NCI-H2081 treated with DMSO at 0.1 percent for 48 hours (cell line): Measurements from ENCODE around the gene PARVB.
"Not testable (repeated sequence)": the region's sequence is repeated elsewhere in the genome, so short reads cannot be mapped to it uniquely, and the experiment has no call there.

Source experiments
- DNase-seq: peaks from one replicate; lab custom pipeline; 2025; lab: John Stamatoyannopoulos, UW

Gene PARVB

DNA sequence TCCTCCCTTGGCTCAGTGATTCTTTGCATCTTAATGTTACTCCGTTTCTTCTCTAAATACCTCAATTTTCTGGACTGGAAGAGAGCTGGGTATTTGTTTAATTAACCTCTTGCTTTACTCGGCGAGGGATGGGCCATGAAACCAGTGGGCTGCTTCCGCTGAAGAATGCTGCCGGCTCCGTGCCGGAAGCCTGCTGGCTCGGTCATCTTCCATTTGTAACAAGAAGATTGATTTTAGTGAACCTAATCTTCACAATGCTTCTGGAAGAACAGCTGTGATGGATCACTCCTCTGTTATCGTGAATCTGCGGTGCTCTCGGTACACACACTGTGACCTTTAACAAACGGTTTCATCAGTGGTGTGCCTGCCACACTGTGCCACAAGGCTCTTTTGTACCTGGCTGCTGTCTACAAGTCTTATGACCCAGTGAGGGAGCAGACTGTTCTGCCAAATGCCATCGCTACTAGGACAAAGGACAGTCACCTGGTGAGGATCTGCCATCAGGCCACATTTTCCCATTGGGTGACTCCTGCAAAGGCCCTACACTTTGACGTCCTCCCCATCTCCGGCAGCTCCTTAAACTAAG lies 25.3 kb upstream of the PARVB start:
- no peak for DNase-seq

DNA sequence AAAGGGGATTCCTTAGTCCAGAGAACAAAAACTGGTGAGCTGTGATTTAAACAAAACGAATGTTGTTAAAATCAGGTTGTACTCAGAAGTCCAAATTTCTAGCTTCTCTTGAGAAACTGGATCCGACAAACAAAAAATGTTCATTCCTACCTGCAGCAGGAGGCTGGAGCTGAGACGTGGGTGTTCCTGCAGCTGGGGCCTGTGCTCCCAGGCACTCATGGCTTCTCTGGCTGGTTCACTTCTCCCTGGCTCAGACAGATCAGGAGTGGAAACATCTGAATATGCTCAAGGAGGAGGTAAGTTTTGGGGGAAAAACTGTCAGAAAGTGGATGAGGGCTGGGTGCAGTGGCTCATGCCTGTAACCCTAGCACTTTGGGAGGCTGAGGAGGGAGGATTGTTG lies 24.7 kb upstream of the PARVB start:
- DNase-seq, result no peak

DNA sequence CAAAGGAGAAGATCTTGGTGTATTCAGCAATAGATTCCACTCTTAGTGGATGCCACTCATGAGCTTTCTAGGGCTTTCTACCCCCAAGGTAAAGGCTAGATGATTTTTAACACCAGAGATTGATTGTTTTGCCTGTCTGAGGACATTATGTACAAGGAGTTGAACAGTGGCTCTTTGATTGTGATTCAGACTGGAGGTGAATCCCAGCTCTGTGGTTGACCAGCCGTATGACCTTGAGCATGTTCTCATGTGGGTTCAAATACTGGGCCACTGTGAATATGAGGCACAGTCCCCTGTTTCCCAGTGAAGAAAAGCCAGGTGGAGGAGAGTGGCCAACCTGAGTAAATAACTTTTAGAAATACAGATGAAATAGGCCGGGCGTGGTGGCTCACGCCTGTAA lies 24.0 kb upstream of the PARVB start:
- no peak for DNase-seq

DNA sequence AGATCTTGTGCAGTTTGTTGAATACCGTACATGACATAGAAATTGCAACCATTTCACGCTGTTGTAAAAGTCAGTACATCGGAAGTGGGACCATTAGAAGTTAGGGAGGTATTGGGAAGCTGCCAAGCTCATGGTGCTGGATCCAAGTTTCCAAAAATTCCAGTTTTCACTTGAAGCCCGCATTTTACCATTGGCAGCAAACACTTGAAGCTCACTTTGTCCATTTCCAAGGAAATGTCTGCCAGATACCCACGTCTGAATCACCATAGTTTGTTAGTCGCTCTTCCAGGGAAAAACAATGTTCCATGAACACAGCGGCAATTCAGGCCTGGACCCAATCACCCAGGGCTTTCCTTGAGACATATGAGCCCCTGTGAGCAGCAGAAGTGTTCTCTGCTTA lies 22.6 kb upstream of the PARVB start:
- DNase-seq, result no peak

DNA sequence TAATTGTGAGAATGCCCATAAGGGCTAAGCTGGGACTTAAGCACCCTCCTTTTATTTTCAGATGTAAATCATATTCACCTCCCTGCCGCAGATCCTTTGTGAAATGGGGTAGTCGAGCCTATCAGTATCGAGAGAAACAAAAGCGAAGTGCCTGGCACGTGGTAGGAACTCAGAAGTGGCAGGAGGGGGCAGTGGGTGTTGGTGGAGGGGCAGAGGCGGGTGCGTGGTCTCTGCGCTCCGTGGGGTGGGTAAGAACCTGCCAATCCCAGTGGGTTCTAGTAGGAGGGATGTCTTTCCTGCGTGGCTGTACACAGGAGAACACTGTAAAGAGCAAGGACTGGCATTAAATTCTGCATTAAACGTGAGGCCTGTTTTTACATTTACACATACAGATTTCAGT lies 21.8 kb upstream of the PARVB start:
- DNase-seq, result no peak

DNA sequence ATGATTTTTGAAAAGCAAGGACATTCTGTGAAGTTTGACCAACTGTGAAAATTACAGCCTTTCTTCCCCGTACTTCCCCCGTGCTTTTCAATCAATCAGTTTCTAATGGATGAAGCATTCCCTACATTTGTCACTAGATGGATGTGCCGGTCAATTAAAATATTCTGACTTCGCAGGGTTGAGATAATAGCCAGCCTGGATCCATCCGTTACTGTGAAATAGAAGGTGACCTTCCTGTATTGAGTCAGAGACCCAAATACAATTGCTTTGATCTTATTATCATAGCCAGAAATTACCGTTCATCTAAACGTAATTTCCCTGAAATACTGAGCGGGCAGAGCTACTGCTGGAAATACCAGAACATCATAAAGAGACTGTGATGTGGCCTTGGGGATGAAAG lies 21.1 kb upstream of the PARVB start:
- DNase-seq, result no peak

DNA sequence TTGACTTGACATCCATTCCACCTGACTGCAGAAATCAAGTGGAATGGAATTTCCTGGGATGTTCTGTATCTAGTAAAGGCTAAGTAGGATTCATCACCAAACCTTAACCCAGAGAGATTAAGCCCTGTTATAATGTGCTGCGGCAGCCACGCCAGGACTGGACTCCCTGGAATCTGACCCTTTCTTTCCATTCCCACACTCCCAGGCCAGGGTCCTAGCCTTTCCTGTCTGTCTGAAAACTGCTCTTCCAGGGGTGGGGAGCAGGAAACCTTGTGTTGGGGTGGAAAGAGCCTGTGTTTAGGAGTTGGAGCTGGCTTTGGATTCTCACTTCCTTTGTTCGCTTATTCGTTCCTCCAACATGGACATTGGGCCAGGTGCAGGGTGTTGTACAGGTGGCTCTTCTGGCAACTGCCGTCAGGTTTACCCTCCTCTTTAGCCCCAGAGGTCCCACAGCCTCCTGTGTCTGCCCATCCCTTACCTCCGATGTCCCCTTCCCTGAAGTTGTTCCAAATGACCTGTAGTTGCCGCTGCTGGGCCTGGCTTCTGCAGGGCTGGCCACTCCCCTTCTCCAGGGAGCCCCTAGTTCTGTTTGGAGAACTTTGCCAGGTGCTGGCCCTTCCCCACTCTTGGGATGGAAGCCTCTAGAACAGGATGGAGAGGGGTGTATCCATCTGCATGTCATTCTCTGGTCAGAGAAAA lies 20.5 kb upstream of the PARVB start:
- DNase-seq, result no peak

DNA sequence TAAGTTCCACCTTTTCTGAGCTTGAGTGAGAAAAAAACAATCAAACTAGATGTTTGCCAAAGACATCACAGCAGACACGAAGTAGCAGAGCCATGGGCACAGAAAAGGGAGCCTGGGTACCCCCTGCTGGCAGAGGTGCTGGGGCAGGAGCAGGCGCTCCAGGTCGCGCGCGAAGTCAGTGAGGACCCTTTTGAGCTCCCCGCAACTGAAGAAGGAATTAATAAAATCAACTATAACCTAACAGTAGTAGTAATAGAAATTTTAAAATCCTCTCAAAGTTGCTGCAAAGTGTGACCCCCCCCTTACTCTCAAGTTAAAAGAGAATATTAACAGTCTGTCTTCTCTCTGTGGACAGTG lies 20.0 kb upstream of the PARVB start:
- DNase-seq, result no peak

DNA sequence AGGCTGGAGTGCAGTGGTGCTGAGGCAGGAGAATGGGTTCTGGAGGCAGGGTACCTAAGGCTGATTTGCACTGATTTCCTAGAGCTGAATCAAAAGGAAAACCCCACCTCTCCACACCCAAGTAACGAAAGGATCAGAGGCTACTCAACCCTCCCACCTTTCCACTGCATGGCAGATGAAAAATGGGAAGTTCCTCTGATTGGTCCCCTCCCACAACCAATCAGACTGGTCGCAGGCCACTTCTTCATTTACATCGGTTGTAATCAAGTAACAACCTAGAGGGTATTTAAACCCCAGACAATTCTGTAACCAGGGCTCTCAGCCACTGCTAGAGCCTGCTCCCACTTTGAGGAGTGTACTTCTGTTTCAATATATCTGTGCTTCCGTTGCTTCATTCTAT lies 18.6 kb upstream of the PARVB start:
- DNase-seq, result no peak

DNA sequence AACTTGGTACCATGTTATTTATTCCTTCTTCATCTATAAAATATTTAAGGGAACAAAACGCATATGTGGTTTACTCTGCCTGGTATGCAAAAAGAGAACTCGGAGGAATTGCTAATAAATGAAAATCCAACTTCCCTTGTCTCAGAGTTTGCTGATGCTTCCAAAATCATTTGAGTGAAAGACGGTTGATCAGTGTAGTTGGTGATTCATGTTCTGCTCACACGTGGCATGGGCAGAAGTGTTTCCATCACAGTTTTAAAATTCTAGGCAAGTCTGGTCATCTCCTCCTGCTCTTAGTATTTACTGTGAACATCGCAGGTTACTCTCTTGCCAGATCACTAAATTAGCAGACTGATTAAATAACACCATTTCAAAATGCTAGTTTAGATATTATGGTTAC lies 11.9 kb upstream of the PARVB start:
- DNase-seq, result no peak

DNA sequence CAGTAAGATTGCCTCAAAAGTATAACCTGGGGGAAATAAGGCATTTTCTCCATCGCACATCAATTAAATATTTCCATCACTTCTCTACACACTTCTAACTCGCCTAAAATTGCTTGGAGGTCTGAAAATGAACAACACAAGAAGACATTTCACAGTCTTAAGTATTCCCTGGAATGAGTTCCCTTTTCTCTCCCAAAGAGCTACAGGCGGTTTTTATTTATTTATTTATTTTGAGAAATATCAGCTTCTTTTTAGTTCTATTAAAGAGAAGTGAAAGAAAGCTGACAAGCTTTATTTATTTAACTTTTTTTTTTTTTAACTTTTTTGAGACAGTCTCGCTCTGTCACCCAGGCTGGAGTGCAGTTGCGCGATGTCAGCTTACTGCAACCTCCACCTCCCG lies 11.5 kb upstream of the PARVB start:
- no peak for DNase-seq

DNA sequence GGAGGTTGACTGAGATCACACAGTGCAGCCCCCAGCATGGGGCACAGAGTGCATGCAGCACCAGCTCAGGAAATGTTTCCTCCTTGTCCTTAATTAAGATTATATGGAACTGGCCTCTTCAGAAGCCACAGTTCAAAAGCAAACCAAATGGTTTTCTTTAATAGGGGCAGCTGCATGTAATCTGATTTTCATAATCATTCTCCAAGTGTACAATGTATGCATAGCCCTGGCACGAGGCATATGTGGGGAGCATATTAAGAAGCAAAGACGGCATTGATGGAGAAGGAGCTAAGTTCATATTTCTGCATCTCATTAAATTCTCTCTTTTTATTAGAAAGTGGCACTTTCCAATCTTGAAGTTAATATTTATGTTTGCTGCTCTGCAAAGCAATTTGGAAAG lies 9.9 kb upstream of the PARVB start:
- no peak for DNase-seq

DNA sequence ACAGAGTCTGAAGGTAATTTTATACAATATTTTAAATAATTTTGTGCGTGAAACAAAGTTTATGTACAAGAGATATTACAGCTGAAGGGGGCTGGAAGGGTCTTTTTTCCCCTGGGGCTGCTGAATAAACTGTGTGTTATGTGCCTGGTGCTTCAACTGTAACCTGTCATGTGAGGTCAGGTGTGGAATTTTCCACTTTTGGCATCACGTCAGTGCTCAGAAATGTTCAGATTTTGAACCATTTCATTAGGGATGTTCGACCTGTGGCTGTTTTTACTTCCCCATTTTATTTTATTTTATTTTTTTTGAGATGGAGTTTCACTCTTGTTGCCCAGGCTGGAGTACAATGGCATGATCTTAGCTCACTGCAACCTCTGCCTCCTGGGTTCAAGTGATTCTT lies 7.5 kb upstream of the PARVB start:
- DNase-seq, result not testable (repeated sequence)

DNA sequence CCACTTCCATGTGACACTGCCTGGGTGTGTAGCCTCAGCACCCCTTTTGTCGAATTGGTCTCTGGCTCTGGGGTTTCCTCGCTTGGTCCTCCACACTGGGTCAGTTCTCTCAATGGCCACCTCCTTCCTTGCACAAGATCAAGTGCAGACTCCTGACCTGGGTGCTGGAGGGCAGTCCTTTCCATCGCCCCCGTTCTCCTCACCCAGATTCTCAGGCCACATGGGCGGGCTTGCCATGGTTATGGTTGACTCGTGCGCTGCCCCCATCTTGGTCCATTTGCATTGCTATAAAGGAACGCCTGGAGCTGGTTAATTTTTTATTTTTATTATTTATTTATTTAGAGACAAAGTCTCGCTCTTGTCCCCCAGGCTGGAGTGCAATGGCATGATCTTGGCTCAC lies 5.5 kb upstream of the PARVB start:
- DNase-seq, result no peak

DNA sequence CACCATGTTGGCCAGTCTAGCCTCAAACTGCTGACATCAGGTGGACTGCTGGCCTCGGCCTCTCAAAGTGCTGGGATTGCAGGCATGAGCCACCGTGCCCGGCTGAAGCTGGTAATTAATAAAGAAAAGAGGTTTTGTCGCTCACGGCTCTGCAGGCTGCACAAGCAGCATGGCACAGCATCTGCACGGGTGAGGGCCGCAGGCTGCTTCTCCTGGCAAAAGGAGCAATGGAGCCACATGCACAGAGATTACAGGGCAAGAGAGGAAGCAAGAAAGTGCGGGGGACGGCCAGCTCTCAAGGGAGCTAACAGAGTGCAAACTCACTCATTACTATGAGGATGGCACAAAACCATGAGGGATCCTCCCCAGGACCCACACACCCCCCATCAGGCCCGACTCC lies 4.7 kb upstream of the PARVB start:
- DNase-seq, result no peak

DNA sequence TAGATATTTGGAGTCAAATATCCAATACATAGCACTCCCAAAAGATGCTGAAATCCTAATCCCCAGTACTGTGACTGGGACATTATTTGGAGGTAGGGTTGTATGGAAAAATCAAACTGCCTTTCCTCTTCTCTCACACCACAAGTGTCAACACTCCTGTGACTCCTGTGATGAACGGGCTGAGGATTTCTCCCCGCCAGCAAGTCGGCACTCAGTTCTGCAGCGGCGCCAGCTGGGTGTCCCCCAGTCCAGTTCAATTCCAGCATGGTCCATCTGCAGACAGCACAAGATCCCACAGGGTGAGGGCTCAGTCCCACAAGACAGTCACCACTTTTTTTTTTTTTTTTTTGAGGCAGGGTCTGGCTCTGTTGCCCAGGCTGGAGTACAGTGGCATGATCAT lies 4.3 kb upstream of the PARVB start:
- DNase-seq, result no peak

DNA sequence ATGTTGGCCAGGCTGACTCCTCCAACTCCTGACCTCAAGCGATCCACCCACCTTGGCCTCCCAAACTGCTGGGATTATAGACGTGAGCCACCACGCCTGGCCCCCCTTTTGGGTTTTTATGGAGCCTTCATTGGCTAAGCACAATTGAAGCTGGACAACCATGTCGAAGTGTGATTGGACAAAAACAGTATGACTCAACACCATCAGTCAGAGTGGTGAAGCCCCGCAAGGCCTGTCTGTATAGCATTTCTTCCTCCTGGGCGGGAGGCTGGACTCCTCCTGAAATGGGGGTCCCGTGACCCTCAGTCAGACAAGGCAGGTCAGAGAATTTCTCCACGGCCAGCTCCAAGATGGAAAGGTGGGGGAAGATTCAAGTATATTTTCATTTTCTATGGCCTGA lies 3.1 kb upstream of the PARVB start:
- no peak for DNase-seq

DNA sequence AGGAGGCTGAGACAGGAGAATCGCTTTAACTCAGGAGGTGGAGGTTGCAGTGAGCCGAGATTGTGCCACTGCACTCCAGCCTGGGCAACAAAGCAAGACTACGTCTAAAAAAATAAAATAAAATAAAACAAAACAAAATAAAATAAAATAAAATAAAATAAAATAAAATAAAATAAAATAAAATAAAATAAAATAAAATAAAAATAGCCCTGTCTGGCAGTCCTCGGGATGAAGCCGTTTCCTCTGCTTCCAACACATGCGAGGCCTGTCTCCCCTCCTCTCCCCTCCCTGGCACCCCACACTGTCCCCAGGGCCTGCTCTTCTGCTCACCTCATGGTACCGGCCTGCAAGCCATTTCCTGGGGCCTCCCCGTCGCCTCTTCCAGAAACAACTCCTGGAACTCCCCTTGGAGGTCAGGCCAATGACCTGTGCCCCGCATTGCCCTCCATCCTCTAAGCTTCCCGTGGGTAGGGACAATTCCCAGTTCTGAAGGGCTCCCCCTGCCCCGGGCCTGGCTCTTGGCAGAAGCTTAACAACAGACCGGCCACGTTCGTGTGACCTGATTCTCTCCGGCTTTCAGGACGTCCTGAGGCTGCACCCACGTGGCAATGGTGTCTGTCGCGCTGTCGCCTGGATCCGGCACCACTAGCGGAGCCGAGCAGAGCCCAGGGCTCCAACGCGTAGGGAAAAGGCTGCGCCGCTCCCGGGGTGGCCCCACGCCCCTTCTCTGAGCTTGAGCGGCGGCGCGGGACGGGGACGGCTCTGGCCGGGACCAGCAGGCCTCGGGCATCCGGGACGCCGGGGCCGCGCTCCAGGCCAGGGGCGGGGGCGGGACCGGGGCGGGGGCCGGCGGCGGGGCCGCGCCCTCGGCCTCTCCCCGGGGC lies 456 bp upstream of the PARVB start:
- no peak for DNase-seq

DNA sequence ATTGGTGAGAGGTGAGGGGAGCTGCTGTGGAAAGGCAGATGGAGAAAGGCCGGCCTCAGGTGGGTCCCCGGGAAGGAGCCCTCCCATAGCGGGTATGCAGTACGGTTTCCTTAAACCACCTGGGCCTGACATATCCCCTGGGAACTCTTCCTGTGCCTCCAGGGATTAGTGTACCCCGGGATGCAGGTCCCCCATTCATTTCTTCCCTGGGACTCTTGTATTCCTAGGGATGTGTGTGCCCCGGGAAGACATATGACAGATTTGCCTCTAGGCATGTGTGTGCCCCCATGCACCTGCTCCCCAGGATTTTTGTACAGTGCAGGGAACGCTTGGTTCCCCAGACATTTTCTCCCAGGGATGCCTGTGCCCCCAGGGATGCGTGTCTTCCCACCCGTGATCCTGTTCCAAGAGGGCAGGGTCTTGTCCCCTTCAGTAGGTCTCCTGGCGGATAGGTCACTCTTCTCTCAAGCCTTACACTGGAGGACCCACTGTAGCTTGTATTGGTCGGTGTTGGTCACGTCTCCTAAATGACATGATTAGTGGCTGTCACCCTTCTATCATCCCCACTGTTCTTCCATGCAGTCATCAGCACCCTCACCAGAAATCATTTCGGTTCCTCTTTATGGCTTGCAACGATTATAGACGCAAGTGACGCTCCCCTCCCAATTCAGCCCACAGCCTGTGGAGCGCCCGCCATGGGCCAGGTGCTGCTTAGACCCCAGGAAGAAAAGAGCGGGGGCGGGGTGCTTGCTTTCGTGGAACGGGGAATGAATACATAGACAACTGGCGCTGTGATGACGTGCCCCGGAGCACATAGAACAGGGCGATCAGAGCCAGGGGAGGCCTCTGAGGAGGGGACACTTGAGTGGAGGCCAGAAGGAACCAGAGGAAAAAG lies 1.3 kb downstream of the PARVB start:
- DNase-seq, result no peak

DNA sequence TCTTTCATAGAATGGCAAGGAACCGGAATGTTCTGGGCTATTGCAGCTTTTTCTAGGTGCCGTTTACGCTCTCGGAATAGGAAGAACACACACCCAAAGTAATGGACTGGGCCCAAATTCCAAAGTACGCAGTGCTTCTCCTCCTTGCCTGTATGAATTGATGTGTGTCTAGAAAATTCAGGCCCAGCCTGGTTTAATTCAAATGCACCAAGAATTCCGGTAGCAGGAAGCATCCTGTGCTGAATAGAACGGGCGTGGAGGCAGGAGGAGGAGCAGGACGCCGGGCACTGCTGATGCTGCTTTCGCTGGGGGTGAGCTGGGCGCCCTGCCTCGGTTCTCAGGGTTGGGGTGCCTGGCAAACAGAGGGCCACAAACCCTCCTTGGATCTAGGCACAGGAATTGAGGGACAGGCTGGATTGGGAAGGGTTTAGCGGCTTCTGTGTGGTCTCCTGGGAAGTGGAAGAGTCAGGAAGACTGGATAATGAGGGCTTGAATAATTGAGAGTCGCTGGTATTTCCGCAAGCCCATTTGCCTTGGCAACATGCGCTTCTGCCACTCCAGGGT lies 2.0 kb downstream of the PARVB start:
- DNase-seq, result no peak

DNA sequence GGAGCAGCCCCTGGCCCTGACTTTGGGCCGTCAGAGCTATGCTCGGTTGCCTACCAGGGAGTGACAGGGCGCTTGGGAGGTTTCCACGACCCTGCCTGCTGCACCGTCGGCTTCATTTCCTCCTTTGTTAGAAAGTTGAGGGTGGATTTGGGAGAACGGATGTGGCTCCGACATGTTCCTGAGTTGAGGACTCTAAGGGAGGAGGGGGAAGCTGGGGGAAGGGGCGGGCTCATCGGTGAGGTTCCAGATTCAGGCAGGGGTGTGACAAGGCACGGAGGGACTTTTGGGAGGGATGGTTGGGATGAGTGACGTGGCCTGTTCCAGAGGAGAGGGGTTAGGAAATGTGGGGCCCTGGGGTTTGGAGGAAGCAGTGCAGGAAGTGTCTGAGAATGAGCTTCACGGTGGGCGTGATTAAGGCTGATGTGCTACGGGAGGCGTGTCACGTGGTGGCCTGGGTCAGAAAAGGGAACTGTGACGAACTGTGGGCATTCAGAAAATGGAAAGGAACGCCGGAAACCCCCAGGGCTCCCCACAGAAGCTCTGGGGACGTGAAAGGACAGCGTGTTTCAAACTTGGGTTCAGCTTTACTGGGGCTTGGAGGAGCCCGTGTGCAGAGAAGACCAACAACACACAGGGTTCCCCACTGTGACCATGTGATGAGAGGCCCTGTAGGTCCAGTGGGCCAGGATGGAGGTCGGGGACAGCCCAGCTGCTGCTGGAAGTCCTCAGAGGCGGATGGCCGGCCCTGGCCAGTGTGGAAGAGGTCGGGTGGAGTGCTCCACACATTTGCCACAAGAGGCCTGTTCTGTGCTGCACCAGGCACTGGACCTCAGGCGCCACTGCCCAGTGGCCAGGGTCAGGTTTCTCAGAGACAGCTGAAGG lies 2.8 kb downstream of the PARVB start:
- DNase-seq, result no peak
